ENCODE data around the gene ELOB.

The ELOB gene

GRCh38 chr16:2745116-2745890 is 31.8 kb downstream of the ELOB start:
- Histone ChIP-seq H3K4me3 (ENCODE audit: low read length, poor library complexity, severe bottlenecking) (no peak overlapping the region), H3K9me2 (replicated peaks; ENCODE audit: low read depth, low read length) (no peaks in the 10 kb centered on the region), H3K4me2 (ENCODE audit: low read depth, low read length, poor library complexity, severe bottlenecking) (no peak overlapping the region), H3K79me2 (ENCODE audit: insufficient read depth, low read length) (no peaks in the 10 kb centered on the region), H3K4me1 (ENCODE audit: insufficient read depth, low read length, poor library complexity, severe bottlenecking) (peaks cover 4% of the 10 kb centered on the region), H3K9ac (ENCODE audit: low read depth, low read length, poor library complexity, severe bottlenecking) (no peak overlapping the region), H3F3A (ENCODE audit: low read depth) (no peaks in the 10 kb centered on the region), H2AFZ (ENCODE audit: low read length) (no peak overlapping the region), H3K27me3 (ENCODE audit: insufficient read depth, low read length, poor library complexity, severe bottlenecking) (no peaks in the 10 kb centered on the region), H3K36me3 (ENCODE audit: insufficient read depth, low read length) (no peaks in the 10 kb centered on the region), H4K20me1 (ENCODE audit: insufficient read depth, low read length, poor library complexity, severe bottlenecking) (no peaks in the 10 kb centered on the region), H3K9me3 (ENCODE audit: insufficient read depth, low read depth, low read length) (no peaks in the 10 kb centered on the region)
- TF ChIP-seq EZH2phosphoT487 (IDR thresholded peaks at IDR 0.05; ENCODE audit: borderline replicate concordance): no peak
- no peak for TF ChIP-seq CTCF (conservative IDR thresholded peaks at IDR 0.05; ENCODE audit: low read length)

- Histone ChIP-seq H3K79me2 (ENCODE audit: insufficient read depth, low read length) (no peaks in the 10 kb centered on the region), H3F3A (ENCODE audit: low read depth) (no peaks in the 10 kb centered on the region), H3K27me3 (ENCODE audit: insufficient read depth, low read length, poor library complexity, severe bottlenecking) (no peaks in the 10 kb centered on the region), H3K4me2 (ENCODE audit: low read depth, low read length, poor library complexity, severe bottlenecking) (no peak overlapping the region), H3K9ac (ENCODE audit: low read depth, low read length, poor library complexity, severe bottlenecking) (no peak overlapping the region), H3K4me3 (ENCODE audit: low read length, poor library complexity, severe bottlenecking) (no peak overlapping the region), H3K9me3 (ENCODE audit: insufficient read depth, low read depth, low read length) (no peaks in the 10 kb centered on the region), H3K4me1 (ENCODE audit: insufficient read depth, low read length, poor library complexity, severe bottlenecking) (no peaks in the 10 kb centered on the region), H3K9me2 (replicated peaks; ENCODE audit: low read depth, low read length) (no peaks in the 10 kb centered on the region), H4K20me1 (ENCODE audit: insufficient read depth, low read length, poor library complexity, severe bottlenecking) (no peaks in the 10 kb centered on the region), H2AFZ (ENCODE audit: low read length) (no peak overlapping the region), H3K36me3 (ENCODE audit: insufficient read depth, low read length) (no peaks in the 10 kb centered on the region)
- TF ChIP-seq CTCF (conservative IDR thresholded peaks at IDR 0.05; ENCODE audit: low read length) (no peak), EZH2phosphoT487 (IDR thresholded peaks at IDR 0.05; ENCODE audit: borderline replicate concordance) (no peak)
Observed at GRCh38 chr16:2744711-2745110, 32.4 kb downstream of the ELOB start.

GRCh38 chr16:2743007-2743810 is 33.9 kb downstream of the ELOB start:
- Histone ChIP-seq H3K9ac (ENCODE audit: low read depth, low read length, poor library complexity, severe bottlenecking) (no peak overlapping the region), H3K9me2 (replicated peaks; ENCODE audit: low read depth, low read length) (no peaks in the 10 kb centered on the region), H3K4me2 (ENCODE audit: low read depth, low read length, poor library complexity, severe bottlenecking) (no peak overlapping the region), H3F3A (ENCODE audit: low read depth) (no peaks in the 10 kb centered on the region), H2AFZ (ENCODE audit: low read length) (no peak overlapping the region), H3K27me3 (ENCODE audit: insufficient read depth, low read length, poor library complexity, severe bottlenecking) (no peaks in the 10 kb centered on the region), H3K36me3 (ENCODE audit: insufficient read depth, low read length) (no peaks in the 10 kb centered on the region), H3K79me2 (ENCODE audit: insufficient read depth, low read length) (no peaks in the 10 kb centered on the region), H3K4me3 (ENCODE audit: low read length, poor library complexity, severe bottlenecking) (no peak overlapping the region), H4K20me1 (ENCODE audit: insufficient read depth, low read length, poor library complexity, severe bottlenecking) (no peaks in the 10 kb centered on the region), H3K4me1 (ENCODE audit: insufficient read depth, low read length, poor library complexity, severe bottlenecking) (no peaks in the 10 kb centered on the region), H3K9me3 (ENCODE audit: insufficient read depth, low read depth, low read length) (no peaks in the 10 kb centered on the region)
- no peak for TF ChIP-seq CTCF (conservative IDR thresholded peaks at IDR 0.05; ENCODE audit: low read length)
- no peak for TF ChIP-seq EZH2phosphoT487 (IDR thresholded peaks at IDR 0.05; ENCODE audit: borderline replicate concordance)
